PFSK-1 (cell line): Measurements from ENCODE around the gene ALDH3B1.

Source experiments
- POLR2AphosphoS5 ChIP-seq: IDR thresholded peaks from 2 replicates; pipeline ENCODE4 v1.6.1; 2012; ENCODE audit warnings: low read depth, mild to moderate bottlenecking, control low read depth, low read length, moderate library complexity
- REST ChIP-seq, 2 experiments: IDR thresholded peaks; 2 replicates each; pipeline versions ENCODE4 v1.6.1 to v1.8.0; 2011 to 2012; ENCODE audit warnings: low read depth in 2 of 2, low read length in 2 of 2, control low read depth in 1 of 2, inconsistent platforms in 1 of 2, mild to moderate bottlenecking in 1 of 2, moderate library complexity in 1 of 2; ENCODE audit not compliant: insufficient read depth in 1 of 2
- TAF1 ChIP-seq: IDR thresholded peaks from 2 replicates; pipeline ENCODE4 v1.6.1; 2012; ENCODE audit warnings: low read length, control low read depth, borderline replicate concordance; ENCODE audit not compliant: insufficient read depth

DNA sequence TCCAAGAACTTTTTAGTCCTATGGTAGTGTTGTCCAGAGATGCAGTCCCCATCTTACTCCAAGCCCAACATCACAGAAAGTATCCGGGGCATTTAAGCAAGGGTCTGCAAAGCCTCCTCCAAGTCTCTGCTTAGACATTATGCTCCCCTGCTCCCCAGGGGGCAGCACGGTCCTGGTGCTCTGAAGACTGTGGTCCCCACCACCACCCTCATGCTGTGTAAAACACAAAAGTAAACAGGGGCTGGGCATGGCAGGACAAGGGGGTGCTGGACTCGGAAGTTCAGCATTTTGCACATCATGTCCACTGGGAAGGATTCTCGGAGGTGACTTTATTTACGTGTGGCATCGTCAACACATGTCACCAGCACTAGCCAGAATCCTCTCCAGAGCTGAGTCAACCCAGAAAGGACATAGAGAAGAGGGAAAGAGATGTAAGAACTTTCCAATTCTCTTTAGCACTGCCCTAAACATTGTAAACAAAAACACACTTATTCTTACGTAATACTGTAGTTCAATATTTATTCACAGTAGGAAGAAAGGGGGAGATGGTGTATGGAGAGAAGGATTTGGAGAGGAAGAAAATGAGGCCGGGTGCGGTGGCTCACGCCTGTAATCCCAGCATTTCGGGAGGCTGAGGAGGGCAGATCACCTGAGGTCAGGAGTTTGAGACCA lies 66.4 kb downstream of the ALDH3B1 start:
- no peak for TF ChIP-seq TAF1
- no peak for TF ChIP-seq POLR2AphosphoS5
- TF ChIP-seq REST (IDR thresholded peaks at IDR 0.05; ENCODE audit: insufficient read depth in 1 of 2, low read depth in 2 of 2, low read length in 2 of 2), result no peak
